NK-92 (cell line): Measurements from ENCODE around the gene EEPD1.
"Not testable (repeated sequence)": the region's sequence is repeated elsewhere in the genome, so short reads cannot be mapped to it uniquely, and the experiment has no call there.

Source experiments
- DNase-seq: peaks from one replicate; lab custom pipeline; 2025; ENCODE audit not compliant: unreplicated experiment; lab: John Stamatoyannopoulos, UW

Gene EEPD1

GRCh38 chr7:36152756-36153570 lies at the start of gene EEPD1:
EEPD1 (plus strand) TSS chr7:36153254; CDS start chr7:36154325, 1,071 bp downstream.
- peak; percentile 92 for DNase-seq

- DNase-seq: no peak
Measured at GRCh38 chr7:36103837-36104561, 49.1 kb upstream of the EEPD1 start.

- DNase-seq: not testable (repeated sequence)
Measured at GRCh38 chr7:36106972-36107908, 45.8 kb upstream of the EEPD1 start.

GRCh38 chr7:36107926-36108631 lies 45.0 kb upstream of the EEPD1 start:
- no peak for DNase-seq

GRCh38 chr7:36109013-36109627 lies 43.9 kb upstream of the EEPD1 start:
- DNase-seq: no peak

- DNase-seq: no peak
Measured at GRCh38 chr7:36110584-36110983, 42.5 kb upstream of the EEPD1 start.

- no peak for DNase-seq
Measured at GRCh38 chr7:36112969-36113368, 40.1 kb upstream of the EEPD1 start.

- no peak for DNase-seq
Measured at GRCh38 chr7:36114355-36114754, 38.7 kb upstream of the EEPD1 start.

- DNase-seq: no peak
Measured at GRCh38 chr7:36115448-36116321, 37.4 kb upstream of the EEPD1 start.

- DNase-seq: no peak
Measured at GRCh38 chr7:36116347-36117202, 36.5 kb upstream of the EEPD1 start.

- no peak for DNase-seq
Measured at GRCh38 chr7:36117203-36117840, 35.7 kb upstream of the EEPD1 start.

- DNase-seq: no peak
Measured at GRCh38 chr7:36118344-36118743, 34.7 kb upstream of the EEPD1 start.

GRCh38 chr7:36119005-36119706 lies 33.9 kb upstream of the EEPD1 start:
- DNase-seq: no peak

GRCh38 chr7:36119983-36120646 lies 32.9 kb upstream of the EEPD1 start:
- DNase-seq: not testable (repeated sequence)

GRCh38 chr7:36125630-36126029 lies 27.4 kb upstream of the EEPD1 start:
- DNase-seq: not testable (repeated sequence)

GRCh38 chr7:36127075-36127740 lies 25.8 kb upstream of the EEPD1 start:
- no peak for DNase-seq
